CD4-positive, alpha-beta T cell treated with Interleukin-17A for 4 hours (primary cell): ENCODE measurements around the gene PARD6B.

Source experiments
- DNase-seq: peaks from one replicate; pipeline ENCODE4 v3.0.0-alpha.2; 2020; ENCODE audit warnings: mixed read lengths

The PARD6B gene

GRCh38 chr20:50724112-50724725 lies 7.2 kb upstream of the PARD6B start:
- DNase-seq = no peak

GRCh38 chr20:50724851-50725723 lies 6.3 kb upstream of the PARD6B start:
- peak; percentile 21 for DNase-seq

- DNase-seq = no peak
Observed at GRCh38 chr20:50725724-50726005, 5.7 kb upstream of the PARD6B start.

GRCh38 chr20:50726955-50727791 lies 4.2 kb upstream of the PARD6B start:
- DNase-seq = no peak

- DNase-seq = no peak
Observed at GRCh38 chr20:50727792-50728485, 3.4 kb upstream of the PARD6B start.

- DNase-seq = no peak
Observed at GRCh38 chr20:50728486-50728980, 2.8 kb upstream of the PARD6B start.

GRCh38 chr20:50728981-50729874 lies 2.2 kb upstream of the PARD6B start:
- DNase-seq = no peak

GRCh38 chr20:50729901-50730764 lies 1.2 kb upstream of the PARD6B start:
- no peak for DNase-seq

GRCh38 chr20:50730765-50731054 lies 670 bp upstream of the PARD6B start:
- DNase-seq = no peak

- peak; percentile 10 for DNase-seq
Observed at GRCh38 chr20:50731930-50732690, 730 bp downstream of the PARD6B start.

- no peak for DNase-seq
Observed at GRCh38 chr20:50733644-50734349, 2.4 kb downstream of the PARD6B start.

GRCh38 chr20:50734730-50735679 lies 3.6 kb downstream of the PARD6B start:
- no peak for DNase-seq

GRCh38 chr20:50735813-50736212 lies 4.4 kb downstream of the PARD6B start:
- DNase-seq = no peak

- DNase-seq = no peak
Observed at GRCh38 chr20:50737352-50737751, 6.0 kb downstream of the PARD6B start.

- no peak for DNase-seq
Observed at GRCh38 chr20:50743087-50743486, 11.7 kb downstream of the PARD6B start.

GRCh38 chr20:50744143-50744792 lies 12.9 kb downstream of the PARD6B start:
- no peak for DNase-seq

- no peak for DNase-seq
Observed at GRCh38 chr20:50745634-50746137, 14.3 kb downstream of the PARD6B start.
